HG03066 (cell line): ENCODE measurements around the gene RPLP2.
A peak's percentile ranks its signal among the peaks of the same experiment; 100 is the strongest.

ENCODE experiments used
- ATAC-seq: cut with Tn5 transposase; IDR thresholded peaks from one replicate; pipeline ENCODE4 v1.9.1; 2021; ENCODE audit warnings: low read depth; ENCODE audit not compliant: unreplicated experiment

RPLP2 gene

GRCh38 chr11:821512-822371 is 12.0 kb downstream of the RPLP2 start:
- no peak for ATAC-seq

- no peak for ATAC-seq
Observed at GRCh38 chr11:823441-824291, 13.9 kb downstream of the RPLP2 start.

- ATAC-seq = no peak
Observed at GRCh38 chr11:824292-824880, 14.6 kb downstream of the RPLP2 start.

GRCh38 chr11:824942-825341 is 15.2 kb downstream of the RPLP2 start:
- ATAC-seq = no peak

- ATAC-seq = no peak
Observed at GRCh38 chr11:825366-826226, 15.8 kb downstream of the RPLP2 start.

GRCh38 chr11:826227-826621 is 16.5 kb downstream of the RPLP2 start:
- no peak for ATAC-seq

GRCh38 chr11:826836-827145 is 17.0 kb downstream of the RPLP2 start:
- no peak for ATAC-seq

- ATAC-seq = no peak
Observed at GRCh38 chr11:827146-827896, 17.6 kb downstream of the RPLP2 start.

- no peak for ATAC-seq
Observed at GRCh38 chr11:827897-828192, 18.1 kb downstream of the RPLP2 start, which contains the start of gene CRACR2B. CRACR2B (plus strand) TSS chr11:827919; CDS start chr11:828608, 689 bp downstream.

- ATAC-seq = no peak
Observed at GRCh38 chr11:828506-829175, 18.9 kb downstream of the RPLP2 start.

GRCh38 chr11:829176-829846 is 19.5 kb downstream of the RPLP2 start:
- ATAC-seq = no peak

GRCh38 chr11:829847-830294 is 20.1 kb downstream of the RPLP2 start:
- no peak for ATAC-seq

GRCh38 chr11:830295-831117 is 20.7 kb downstream of the RPLP2 start:
- peak; percentile 24 for ATAC-seq

GRCh38 chr11:831118-831864 is 21.5 kb downstream of the RPLP2 start:
- no peak for ATAC-seq

- no peak for ATAC-seq
Observed at GRCh38 chr11:831961-832528, 22.3 kb downstream of the RPLP2 start.

GRCh38 chr11:832529-833113 is 22.9 kb downstream of the RPLP2 start, which contains the start of gene CD151:
CD151 (plus strand) TSS chr11:832952; CDS start chr11:836070, 3,118 bp downstream.
- ATAC-seq = no peak
